HFF-Myc (cell line): Measurements from ENCODE around the gene LRRC8C.

Source experiments
- DNase-seq: peaks from one replicate; pipeline ENCODE4 v3.0.0-alpha.2; 2011; ENCODE audit warnings: low read depth; ENCODE audit errors: extremely low read depth
- H3K4me3 ChIP-seq: replicated peaks from 2 replicates; pipeline ENCODE4 v1.5.1; 2011; ENCODE audit warnings: low read depth, mild to moderate bottlenecking, control low read depth, low read length
- TF ChIP-seq, protein P1 (sequence below): IDR thresholded peaks from 2 replicates; pipeline ENCODE4 v1.5.1; 2012; ENCODE audit warnings: mild to moderate bottlenecking, low read depth, low read length, control low read depth; ENCODE audit errors: missing control alignments

The LRRC8C gene

DNA sequence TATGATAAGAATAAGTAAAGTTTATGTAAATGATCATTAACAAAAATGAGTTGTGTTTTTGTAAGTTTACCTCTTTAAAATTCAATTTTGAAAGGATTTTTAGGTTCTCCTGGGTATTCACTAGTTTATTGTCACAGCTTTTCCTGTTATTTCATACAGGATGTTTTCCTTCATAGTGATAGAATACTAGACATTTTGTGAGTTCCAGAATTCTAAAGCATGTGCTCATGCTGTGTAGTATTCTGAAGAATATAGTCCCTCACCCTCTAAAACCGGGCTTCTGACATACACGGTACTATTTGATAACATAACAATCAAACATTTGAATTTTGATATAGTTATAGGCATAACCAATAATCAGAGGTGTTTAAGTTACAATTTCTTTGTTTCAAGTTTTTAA, 10.7 kb downstream of the LRRC8C start:
- TF ChIP-seq, protein P1, sequence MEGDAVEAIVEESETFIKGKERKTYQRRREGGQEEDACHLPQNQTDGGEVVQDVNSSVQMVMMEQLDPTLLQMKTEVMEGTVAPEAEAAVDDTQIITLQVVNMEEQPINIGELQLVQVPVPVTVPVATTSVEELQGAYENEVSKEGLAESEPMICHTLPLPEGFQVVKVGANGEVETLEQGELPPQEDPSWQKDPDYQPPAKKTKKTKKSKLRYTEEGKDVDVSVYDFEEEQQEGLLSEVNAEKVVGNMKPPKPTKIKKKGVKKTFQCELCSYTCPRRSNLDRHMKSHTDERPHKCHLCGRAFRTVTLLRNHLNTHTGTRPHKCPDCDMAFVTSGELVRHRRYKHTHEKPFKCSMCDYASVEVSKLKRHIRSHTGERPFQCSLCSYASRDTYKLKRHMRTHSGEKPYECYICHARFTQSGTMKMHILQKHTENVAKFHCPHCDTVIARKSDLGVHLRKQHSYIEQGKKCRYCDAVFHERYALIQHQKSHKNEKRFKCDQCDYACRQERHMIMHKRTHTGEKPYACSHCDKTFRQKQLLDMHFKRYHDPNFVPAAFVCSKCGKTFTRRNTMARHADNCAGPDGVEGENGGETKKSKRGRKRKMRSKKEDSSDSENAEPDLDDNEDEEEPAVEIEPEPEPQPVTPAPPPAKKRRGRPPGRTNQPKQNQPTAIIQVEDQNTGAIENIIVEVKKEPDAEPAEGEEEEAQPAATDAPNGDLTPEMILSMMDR = no peak
- DNase-seq = no peak
- no peak overlapping the region for H3K4me3 ChIP-seq

DNA sequence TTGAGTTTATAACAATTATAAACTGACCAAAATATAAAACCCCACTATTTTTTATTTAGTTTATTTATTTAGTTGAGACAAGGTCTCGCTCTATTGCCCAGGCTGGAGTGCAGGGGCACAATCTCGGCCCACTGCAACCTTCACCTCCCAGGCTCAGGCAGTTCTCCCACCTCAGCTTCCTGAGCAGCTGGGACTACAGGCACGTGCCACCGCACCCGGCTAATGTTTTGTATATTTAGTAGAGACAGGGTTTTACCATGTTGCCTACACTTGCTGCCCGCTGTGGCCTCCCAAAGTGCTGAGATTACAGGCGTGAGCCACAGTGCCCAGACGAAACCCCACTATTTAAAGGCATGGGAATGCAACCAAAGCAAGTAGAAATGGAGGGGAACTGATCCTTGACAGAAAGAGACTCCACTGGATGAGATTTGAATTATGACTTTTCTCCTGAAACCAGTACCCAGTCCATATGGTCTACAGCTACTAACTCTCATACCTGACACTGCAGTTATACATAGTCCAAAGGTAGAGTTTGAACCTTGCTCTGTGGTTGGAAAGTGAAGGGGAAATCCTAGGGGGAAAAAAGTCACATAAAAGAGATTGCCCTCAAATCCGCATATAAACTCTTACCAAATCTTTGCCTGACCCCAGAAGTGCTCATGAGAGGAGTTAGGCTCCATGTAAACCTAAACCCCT, 11.3 kb downstream of the LRRC8C start:
- TF ChIP-seq, protein P1 = no peak
- no peak overlapping the region for H3K4me3 ChIP-seq

DNA sequence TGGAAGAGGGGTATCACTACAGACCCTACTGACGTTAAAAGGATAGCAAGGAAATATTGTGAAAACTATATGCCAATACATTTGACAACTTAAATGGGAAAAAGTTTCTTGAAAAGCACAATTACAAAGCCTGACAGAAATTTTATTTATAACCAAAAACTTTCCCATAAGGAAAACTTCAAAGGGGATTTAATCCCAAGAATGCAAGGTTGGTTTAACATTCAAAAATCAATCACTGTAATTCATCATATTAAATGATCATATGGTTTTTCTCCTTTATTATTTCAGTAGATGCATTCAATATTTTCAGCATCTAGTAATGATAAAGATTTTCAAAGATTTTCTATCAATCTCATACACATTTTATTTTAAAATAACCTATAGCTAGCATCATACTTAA, 13.3 kb downstream of the LRRC8C start:
- no peak overlapping the region for H3K4me3 ChIP-seq
- no peak for DNase-seq
- TF ChIP-seq, protein P1 = no peak

More for the DNA sequence above, 11.3 kb downstream of the LRRC8C start:
- no peak for DNase-seq

DNA sequence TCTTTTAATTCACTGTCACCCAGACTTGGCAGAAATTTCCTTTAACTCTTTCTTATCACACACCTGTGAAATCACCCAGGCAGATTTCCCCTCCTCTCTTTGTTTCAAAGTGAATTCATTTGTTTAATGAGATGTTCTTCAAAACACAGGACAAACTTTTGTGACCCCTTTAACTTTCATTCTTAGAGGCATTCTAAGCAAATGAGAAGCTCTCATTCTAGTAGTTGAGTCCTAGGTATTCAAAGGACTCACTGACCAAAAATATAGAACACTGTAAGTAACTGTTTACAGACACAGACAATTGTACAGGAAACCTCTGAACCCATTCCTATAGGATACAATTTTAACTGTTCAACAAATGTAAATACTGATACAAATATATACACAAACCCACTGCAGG, 16.9 kb downstream of the LRRC8C start:
- no peak for DNase-seq
- H3K4me3 ChIP-seq = no peak overlapping the region
- TF ChIP-seq, protein P1 = no peak

DNA sequence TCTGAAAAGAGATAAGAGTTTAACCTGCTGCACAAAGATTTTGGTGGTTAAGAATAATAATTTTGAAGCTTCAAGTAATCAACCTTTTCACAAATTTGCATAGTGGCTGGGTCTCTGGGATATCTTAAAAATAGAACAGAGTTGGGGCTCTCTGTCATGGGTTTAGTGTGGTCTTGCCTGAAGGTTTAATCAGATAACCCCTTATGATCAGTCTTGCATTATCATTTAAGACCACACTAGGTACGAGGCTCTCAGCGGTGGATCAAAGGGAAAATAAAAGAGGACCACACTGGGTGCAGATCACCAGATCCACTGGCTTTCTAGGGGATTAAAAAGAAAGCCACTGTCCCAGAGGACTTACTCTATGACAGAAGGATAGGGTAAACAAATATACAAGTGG, 19.5 kb downstream of the LRRC8C start:
- no peak overlapping the region for H3K4me3 ChIP-seq
- DNase-seq = no peak
- TF ChIP-seq, protein P1 = no peak

DNA sequence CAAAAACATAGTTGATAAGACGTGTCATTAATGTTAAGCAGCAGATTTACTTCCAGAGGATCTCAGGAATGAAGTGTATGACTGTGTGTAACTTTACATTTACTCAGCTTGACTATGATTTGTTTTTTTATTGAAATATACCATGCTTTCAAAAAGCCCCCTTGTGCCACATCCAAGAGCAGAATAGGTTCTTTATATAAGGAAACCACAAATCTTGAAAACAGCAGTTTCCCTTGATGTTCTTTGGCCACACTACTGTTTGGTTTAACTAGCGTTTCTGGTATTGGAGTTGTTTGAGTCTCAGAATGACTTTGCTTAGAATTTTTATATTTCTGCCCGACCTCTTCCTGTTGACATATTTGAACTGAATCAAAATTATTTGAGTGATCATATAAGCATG, 25.0 kb downstream of the LRRC8C start:
- TF ChIP-seq, protein P1 = no peak
- H3K4me3 ChIP-seq = no peak overlapping the region
- no peak for DNase-seq
